ENCODE results near the gene CYB561D1. TPM values are rescaled to one million over a fixed set of nuclear protein-coding genes. Genes with fewer than 3 reads are reported as not detected.
A peak's percentile ranks its signal among the peaks of the same experiment; 100 is the strongest.
"Not testable (repeated sequence)": the region's sequence is repeated elsewhere in the genome, so short reads cannot be mapped to it uniquely, and the experiment has no call there.

CYB561D1 gene, protein sequence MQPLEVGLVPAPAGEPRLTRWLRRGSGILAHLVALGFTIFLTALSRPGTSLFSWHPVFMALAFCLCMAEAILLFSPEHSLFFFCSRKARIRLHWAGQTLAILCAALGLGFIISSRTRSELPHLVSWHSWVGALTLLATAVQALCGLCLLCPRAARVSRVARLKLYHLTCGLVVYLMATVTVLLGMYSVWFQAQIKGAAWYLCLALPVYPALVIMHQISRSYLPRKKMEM
- total RNA-seq: 4.1 TPM

DNA sequence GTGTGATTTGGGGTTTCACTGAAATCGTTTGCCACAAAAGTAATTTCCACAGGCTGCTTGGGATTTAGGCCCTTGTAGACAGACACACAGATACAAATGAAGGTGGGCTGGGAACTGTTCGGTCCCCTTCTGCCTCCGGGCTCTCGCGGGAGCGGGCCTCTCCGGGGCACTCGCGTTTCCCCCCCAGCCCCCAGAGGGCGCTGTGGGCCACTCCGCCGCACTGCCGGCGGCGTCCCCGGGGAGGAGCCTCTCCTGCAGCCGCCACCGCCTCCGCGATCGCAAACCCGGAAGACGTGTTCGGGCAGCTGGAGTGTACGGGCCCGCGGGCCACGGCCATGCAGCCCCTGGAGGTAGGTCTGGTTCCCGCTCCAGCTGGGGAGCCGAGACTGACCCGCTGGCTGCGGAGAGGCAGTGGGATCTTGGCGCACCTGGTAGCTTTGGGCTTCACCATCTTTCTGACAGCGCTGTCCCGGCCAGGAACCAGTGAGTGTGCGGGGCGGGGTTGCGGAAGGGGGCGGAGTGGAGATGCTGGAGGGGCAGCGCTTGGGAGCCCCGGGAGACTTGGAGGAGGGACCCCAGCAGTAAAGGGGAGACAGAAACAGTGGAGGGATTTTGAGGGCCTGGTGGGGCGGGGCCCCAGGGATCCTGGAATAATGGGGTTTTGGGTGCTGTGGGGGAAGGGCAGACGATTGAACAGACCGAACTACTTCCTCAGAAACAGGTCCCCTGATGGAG, at the start of gene CYB561D1:
Gene CYB561D1, plus strand, starts transcription at position 290 of the 735 bp plus-strand sequence. Its CDS starts 46 bp downstream, at position 336.
- peak; percentile 78 for DNase-seq

- DNase-seq: no peak
Measured at GRCh38 chr1:109444346-109444745, 49.5 kb upstream of the CYB561D1 start.

GRCh38 chr1:109445949-109446695, 47.8 kb upstream of the CYB561D1 start:
- not testable (repeated sequence) for DNase-seq

GRCh38 chr1:109447524-109447923, 46.4 kb upstream of the CYB561D1 start:
- no peak for DNase-seq

GRCh38 chr1:109454497-109455133, 39.3 kb upstream of the CYB561D1 start:
- no peak for DNase-seq

DNA sequence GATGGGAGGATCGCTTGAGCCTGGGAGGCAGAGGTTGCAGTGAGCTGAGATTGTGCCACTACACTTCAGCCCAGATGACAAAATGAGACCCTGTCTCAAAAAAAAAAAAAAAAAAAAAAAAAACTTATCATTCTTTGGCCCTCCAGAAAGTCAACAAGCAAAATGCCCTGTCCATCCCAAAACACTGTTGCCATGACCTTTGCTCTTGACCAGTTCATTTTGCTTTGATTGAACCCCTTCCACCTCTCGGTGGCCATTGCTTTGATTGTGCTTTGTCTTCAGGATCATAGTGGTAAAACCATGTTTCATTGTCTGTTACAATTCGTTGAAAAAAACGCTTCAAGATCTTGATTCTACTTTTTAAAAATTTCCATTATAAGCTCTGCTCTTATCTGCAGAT, 36.1 kb upstream of the CYB561D1 start:
- DNase-seq: no peak

- DNase-seq: no peak
Measured at GRCh38 chr1:109466125-109466451, 27.8 kb upstream of the CYB561D1 start.

- DNase-seq: no peak
Measured at GRCh38 chr1:109466452-109467300, 27.2 kb upstream of the CYB561D1 start, which contains the start of gene SYPL2. Gene SYPL2 (plus strand): TSS chr1:109466546. CDS start chr1:109466844, 298 bp downstream.

GRCh38 chr1:109467301-109467777, 26.6 kb upstream of the CYB561D1 start:
- DNase-seq: no peak

GRCh38 chr1:109468061-109468460, 25.8 kb upstream of the CYB561D1 start:
- DNase-seq: no peak

GRCh38 chr1:109468903-109469302, 25.0 kb upstream of the CYB561D1 start:
- no peak for DNase-seq

- no peak for DNase-seq
Measured at GRCh38 chr1:109470245-109470644, 23.6 kb upstream of the CYB561D1 start.

GRCh38 chr1:109472779-109473178, 21.1 kb upstream of the CYB561D1 start:
- no peak for DNase-seq

GRCh38 chr1:109473284-109474057, 20.4 kb upstream of the CYB561D1 start:
- not testable (repeated sequence) for DNase-seq

- DNase-seq: no peak
Measured at GRCh38 chr1:109474697-109475096, 19.2 kb upstream of the CYB561D1 start.

GRCh38 chr1:109475261-109475660, 18.6 kb upstream of the CYB561D1 start:
- DNase-seq: no peak

GRCh38 chr1:109476825-109477224, 17.1 kb upstream of the CYB561D1 start:
- no peak for DNase-seq

DNA sequence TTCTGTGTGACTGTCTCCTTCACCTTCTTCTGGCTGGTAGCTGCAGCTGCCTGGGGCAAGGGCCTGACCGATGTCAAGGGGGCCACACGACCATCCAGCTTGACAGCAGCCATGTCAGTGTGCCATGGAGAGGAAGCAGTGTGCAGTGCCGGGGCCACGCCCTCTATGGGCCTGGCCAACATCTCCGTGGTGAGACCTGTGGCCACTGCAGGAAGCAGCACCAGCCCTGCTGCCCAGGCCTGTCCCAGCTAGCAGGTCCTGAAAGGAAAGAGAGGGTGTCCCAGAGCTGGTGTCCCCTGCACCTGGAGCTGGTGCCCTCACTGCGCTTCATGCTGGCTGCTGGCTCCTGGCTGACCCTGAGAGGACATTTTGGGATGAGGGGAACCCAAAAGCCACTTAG, 16.1 kb upstream of the CYB561D1 start:
- DNase-seq: no peak

DNA sequence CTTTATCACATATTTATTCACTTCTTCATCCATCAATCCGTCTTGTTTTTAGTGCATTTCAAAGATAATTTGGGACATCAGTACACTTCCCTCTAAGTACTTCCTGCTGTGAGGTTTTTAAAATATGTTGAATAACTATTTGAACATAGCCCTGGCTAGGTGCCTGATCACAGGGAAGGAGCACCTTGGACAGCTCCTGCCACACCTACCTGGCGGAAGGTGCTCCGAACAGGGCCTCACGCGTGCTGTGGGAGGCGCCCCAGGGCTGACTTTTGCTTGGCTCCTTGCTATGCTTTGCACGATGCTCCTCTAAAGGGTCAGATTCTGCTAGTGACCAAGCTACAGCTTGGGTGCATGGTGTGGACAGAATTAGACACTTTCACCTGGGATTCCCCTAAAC, 15.1 kb upstream of the CYB561D1 start:
- DNase-seq: no peak

DNA sequence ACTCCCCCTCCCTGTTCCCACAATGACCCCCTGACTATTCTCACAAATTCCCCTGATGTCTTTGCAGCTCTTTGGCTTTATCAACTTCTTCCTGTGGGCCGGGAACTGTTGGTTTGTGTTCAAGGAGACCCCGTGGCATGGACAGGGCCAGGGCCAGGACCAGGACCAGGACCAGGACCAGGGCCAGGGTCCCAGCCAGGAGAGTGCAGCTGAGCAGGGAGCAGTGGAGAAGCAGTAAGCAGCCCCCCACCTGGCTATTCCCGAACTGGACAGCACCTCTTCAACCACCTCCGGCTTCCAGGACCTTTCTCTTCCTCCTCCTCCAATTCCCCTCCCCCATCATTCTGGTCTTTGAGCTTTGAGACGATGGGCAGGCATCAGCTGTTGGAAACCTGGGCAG, 14.6 kb upstream of the CYB561D1 start:
- no peak for DNase-seq

DNA sequence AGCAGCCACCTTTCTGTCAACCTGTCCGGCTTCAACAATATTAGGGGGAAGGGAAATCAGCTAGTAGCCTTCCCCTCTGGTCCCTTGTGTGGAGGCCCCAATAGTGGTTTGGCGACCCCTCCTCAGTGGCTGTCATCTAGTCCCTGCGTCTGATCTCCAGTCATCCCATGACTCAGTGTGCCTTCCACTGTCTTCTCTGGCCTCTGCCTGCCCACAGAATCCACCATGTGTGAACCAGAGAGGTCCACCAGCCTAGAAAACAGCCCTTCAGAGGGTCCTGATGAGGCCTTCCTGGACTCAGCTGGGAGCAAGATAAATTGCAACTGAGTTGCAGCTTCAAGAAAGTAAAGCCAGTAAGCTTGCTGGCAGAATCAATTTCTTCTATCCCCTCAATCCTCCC, 14.0 kb upstream of the CYB561D1 start:
- DNase-seq: no peak

All from skin of body (tissue), 2 donors.